H9 (cell line): Measurements from ENCODE around the gene ABLIM3. TPM values are rescaled to one million over a fixed set of nuclear protein-coding genes. Genes with fewer than 3 reads are reported as not detected.

Experiments used
- DNase-seq: peaks from one replicate; pipeline ENCODE4 v3.0.0-alpha.2; 2017
- H2AFZ ChIP-seq: one replicate; pipeline ENCODE4 v1.6.1; 2013; ENCODE audit warnings: mild to moderate bottlenecking, low read length, control low read depth, moderate library complexity
- H2AK5ac ChIP-seq: 2 replicates; pipeline ENCODE4 v1.6.1; 2013; ENCODE audit warnings: low read length, control low read depth, mixed read lengths; ENCODE audit not compliant: insufficient read length
- H2BK120ac ChIP-seq: one replicate; pipeline ENCODE4 v1.6.1; 2013; ENCODE audit warnings: low read depth, mild to moderate bottlenecking, low read length, control low read depth, inconsistent platforms; ENCODE audit not compliant: poor library complexity, severe bottlenecking
- H2BK12ac ChIP-seq: 2 replicates; pipeline ENCODE4 v1.6.1; 2013; ENCODE audit warnings: low read length, control low read depth, mixed read lengths, low read depth; ENCODE audit not compliant: insufficient read length
- H2BK15ac ChIP-seq: 2 replicates; pipeline ENCODE4 v1.6.1; 2013; ENCODE audit warnings: low read depth, low read length, control low read depth
- H2BK20ac ChIP-seq: one replicate; pipeline ENCODE4 v1.6.1; 2013; ENCODE audit warnings: low read depth, mild to moderate bottlenecking, low read length, control low read depth, inconsistent platforms; ENCODE audit not compliant: poor library complexity, severe bottlenecking
- H2BK5ac ChIP-seq: 2 replicates; pipeline ENCODE4 v1.6.1; 2013; ENCODE audit warnings: low read length, control low read depth, mixed read lengths; ENCODE audit not compliant: insufficient read length
- H3K14ac ChIP-seq: 2 replicates; pipeline ENCODE4 v1.6.1; 2013; ENCODE audit warnings: low read length, control low read depth; ENCODE audit not compliant: insufficient read depth
- H3K18ac ChIP-seq: 2 replicates; pipeline ENCODE4 v1.6.1; 2013; ENCODE audit warnings: low read depth, mild to moderate bottlenecking, mixed read lengths, low read length, control low read depth; ENCODE audit not compliant: insufficient read length
- H3K23ac ChIP-seq: 2 replicates; pipeline ENCODE4 v1.6.1; 2013; ENCODE audit warnings: low read length, control low read depth, mixed read lengths, low read depth; ENCODE audit not compliant: insufficient read length
- H3K23me2 ChIP-seq: 2 replicates; pipeline ENCODE4 v1.6.1; 2013; ENCODE audit warnings: low read depth, mild to moderate bottlenecking, mixed read lengths, low read length, control low read depth; ENCODE audit not compliant: insufficient read length, poor library complexity, severe bottlenecking
- H3K27ac ChIP-seq: 2 replicates; pipeline ENCODE4 v1.5.1; 2013; ENCODE audit warnings: low read length, control low read depth, mixed read lengths, low read depth; ENCODE audit not compliant: insufficient read length
- H3K27me3 ChIP-seq: 2 replicates; pipeline ENCODE4 v1.6.1; 2013; ENCODE audit warnings: low read length, control low read depth, inconsistent platforms; ENCODE audit not compliant: insufficient read depth
- H3K4ac ChIP-seq: 2 replicates; pipeline ENCODE4 v1.6.1; 2013; ENCODE audit warnings: low read depth, mild to moderate bottlenecking, control low read depth, inconsistent platforms, low read length, moderate library complexity
- H3K4me1 ChIP-seq: 2 replicates; pipeline ENCODE4 v1.6.1; 2013; ENCODE audit warnings: low read length, control low read depth, inconsistent platforms; ENCODE audit not compliant: insufficient read depth
- H3K4me2 ChIP-seq: 2 replicates; pipeline ENCODE4 v1.6.1; 2013; ENCODE audit warnings: low read length, control low read depth, mixed read lengths; ENCODE audit not compliant: insufficient read length, insufficient read depth
- H3K56ac ChIP-seq: 2 replicates; pipeline ENCODE4 v1.6.1; 2013; ENCODE audit warnings: low read depth, mild to moderate bottlenecking, mixed read lengths, low read length, control low read depth; ENCODE audit not compliant: insufficient read length
- H3K79me1 ChIP-seq: 2 replicates; pipeline ENCODE4 v1.6.1; 2013; ENCODE audit warnings: low read depth, mild to moderate bottlenecking, moderate library complexity, low read length, control low read depth, inconsistent platforms; ENCODE audit not compliant: insufficient read depth, poor library complexity, severe bottlenecking
- H3K79me2 ChIP-seq: 2 replicates; pipeline ENCODE4 v1.6.1; 2013; ENCODE audit warnings: low read length, control low read depth, inconsistent platforms; ENCODE audit not compliant: insufficient read depth
- H3K9ac ChIP-seq: 2 replicates; pipeline ENCODE4 v1.6.1; 2013; ENCODE audit warnings: low read length, control low read depth, mixed read lengths; ENCODE audit not compliant: insufficient read length; ENCODE audit errors: extremely low read depth
- H3K9me3 ChIP-seq: one replicate; pipeline ENCODE4 v1.6.1; 2013; ENCODE audit warnings: low read depth, low read length, inconsistent platforms; ENCODE audit not compliant: control insufficient read depth
- H3T11ph ChIP-seq: one replicate; pipeline ENCODE4 v1.6.1; 2013; ENCODE audit warnings: mild to moderate bottlenecking, low read length, control low read depth, inconsistent platforms
- H4K20me1 ChIP-seq: one replicate; pipeline ENCODE4 v1.6.1; 2013; ENCODE audit not compliant: control insufficient read depth, insufficient read length, insufficient read depth
- H4K5ac ChIP-seq: 2 replicates; pipeline ENCODE4 v1.6.1; 2013; ENCODE audit warnings: low read depth, mild to moderate bottlenecking, mixed read lengths, low read length, control low read depth; ENCODE audit not compliant: insufficient read length
- H4K8ac ChIP-seq: replicated peaks from 2 replicates; pipeline ENCODE4 v1.6.1; 2013; ENCODE audit warnings: low read length, control low read depth, mixed read lengths, low read depth; ENCODE audit not compliant: insufficient read length
- H4K91ac ChIP-seq: 2 replicates; pipeline ENCODE4 v1.6.1; 2013; ENCODE audit warnings: low read depth, mild to moderate bottlenecking, moderate library complexity, mixed read lengths, low read length, control low read depth; ENCODE audit not compliant: insufficient read length
- H3K27ac Mint-ChIP-seq, 3 experiments: 2 replicates in 2 of 3; 3 replicates in 1 of 3; pipeline ENCODE4 v1.8.0; 2020 to 2021; ENCODE audit warnings: mixed read lengths in 3 of 3, mild to moderate bottlenecking in 1 of 3, moderate library complexity in 1 of 3
- H3K27me3 Mint-ChIP-seq: 2 replicates; pipeline ENCODE4 v1.8.0; 2021; ENCODE audit warnings: low read depth, mild to moderate bottlenecking, moderate library complexity, mixed read lengths
- H3K36me3 Mint-ChIP-seq, 3 experiments: 2 replicates in 2 of 3; 3 replicates in 1 of 3; pipeline ENCODE4 v1.8.0; 2020 to 2021; ENCODE audit warnings: low read depth in 3 of 3, mixed read lengths in 3 of 3; ENCODE audit not compliant: insufficient read depth in 1 of 3
- H3K4me1 Mint-ChIP-seq, 2 experiments: 2 replicates each; pipeline ENCODE4 v1.8.0; 2020; ENCODE audit warnings: mixed read lengths in 2 of 2
- H3K4me3 Mint-ChIP-seq, 2 experiments: 2 replicates in 1 of 2; 3 replicates in 1 of 2; pipeline ENCODE4 v1.8.0; 2020 to 2021; ENCODE audit warnings: mild to moderate bottlenecking in 2 of 2, mixed read lengths in 2 of 2, moderate library complexity in 1 of 2
- H3K9me3 Mint-ChIP-seq, 2 experiments: 2 replicates in 1 of 2; 3 replicates in 1 of 2; pipeline ENCODE4 v1.8.0; 2020; ENCODE audit warnings: mild to moderate bottlenecking in 2 of 2, mixed read lengths in 2 of 2, moderate library complexity in 1 of 2
- WGBS: extraction: QIAGEN DNeasy Blood & Tissue Kit; methylation state at CpG from one replicate; pipeline ENCODE4 v1.1.7; 2013; ENCODE audit warnings: missing lambda C conversion rate, low lambda C conversion rate, mixed read lengths; ENCODE audit not compliant: insufficient read length; ENCODE audit errors: extremely low coverage; 5-methylcytosine and 5-hydroxymethylcytosine counted together
- total RNA-seq: library from RNA; stranded (reverse); gene quantifications from 2 replicates; pipeline ENCODE4 v1.2.1, GENCODE V29; 2021
- TF ChIP-seq, protein P1 (sequence below): fragments of 200-600 bp; sonication (generic); conservative IDR thresholded peaks from 3 replicates; pipeline ENCODE4 v1.8.0; 2021; ENCODE audit warnings: antibody characterized with exemption, mild to moderate bottlenecking

Gene ABLIM3
- total RNA-seq, 1 experiment from 2014 or later, result 0.20 TPM

DNA sequence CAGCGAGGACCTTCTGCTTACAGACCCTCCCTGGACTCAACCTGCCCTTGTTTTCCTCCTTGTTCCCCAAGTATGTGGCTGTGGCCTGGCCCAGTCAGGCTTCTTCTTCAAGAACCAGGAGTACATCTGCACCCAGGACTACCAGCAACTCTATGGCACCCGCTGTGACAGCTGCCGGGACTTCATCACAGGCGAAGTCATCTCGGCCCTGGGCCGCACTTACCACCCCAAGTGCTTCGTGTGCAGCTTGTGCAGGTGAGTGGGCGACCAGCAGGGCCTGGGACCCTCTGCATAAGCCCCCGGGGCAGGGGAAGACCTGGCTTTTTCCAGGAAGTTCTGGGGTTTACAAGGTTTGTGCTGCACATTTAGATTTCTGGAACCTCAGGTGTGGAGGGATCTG lies 56.9 kb downstream of the ABLIM3 start:
- no peak overlapping the region for H3K27ac Mint-ChIP-seq
- Histone ChIP-seq H2BK5ac (no peak overlapping the region), H2BK12ac (no peak overlapping the region), H2BK20ac (no peak overlapping the region), H3K4me1 (no peaks in the 10 kb centered on the region), H3T11ph (no peak overlapping the region), H3K4ac (no peak overlapping the region), H3K9me3 (no peaks in the 10 kb centered on the region), H4K20me1 (no peaks in the 10 kb centered on the region), H3K4me2 (no peak overlapping the region), H3K23ac (no peak overlapping the region), H2BK15ac (no peak overlapping the region), H4K91ac (no peak overlapping the region), H3K79me1 (no peaks in the 10 kb centered on the region), H3K14ac (no peak overlapping the region), H3K27me3 (no peaks in the 10 kb centered on the region), H3K9ac (no peak overlapping the region), H3K23me2 (no peaks in the 10 kb centered on the region), H4K5ac (no peak overlapping the region), H3K18ac (no peak overlapping the region), H3K27ac (no peak overlapping the region), H3K56ac (no peak overlapping the region), H4K8ac (no peak overlapping the region), H3K79me2 (no peaks in the 10 kb centered on the region), H2BK120ac (no peak overlapping the region), H2AFZ (no peak overlapping the region), H2AK5ac (no peak overlapping the region)
- WGBS, result no CpG with 5 or more reads among the region's 9 CpGs
- no peaks in the 10 kb centered on the region; a peak in 1 of 5 replicates for H3K9me3 Mint-ChIP-seq
- no peaks in the 10 kb centered on the region for H3K36me3 Mint-ChIP-seq
- H3K27me3 Mint-ChIP-seq, result no peaks in the 10 kb centered on the region
- no peak for DNase-seq
- H3K4me3 Mint-ChIP-seq, result no peak overlapping the region
- TF ChIP-seq, protein P1, sequence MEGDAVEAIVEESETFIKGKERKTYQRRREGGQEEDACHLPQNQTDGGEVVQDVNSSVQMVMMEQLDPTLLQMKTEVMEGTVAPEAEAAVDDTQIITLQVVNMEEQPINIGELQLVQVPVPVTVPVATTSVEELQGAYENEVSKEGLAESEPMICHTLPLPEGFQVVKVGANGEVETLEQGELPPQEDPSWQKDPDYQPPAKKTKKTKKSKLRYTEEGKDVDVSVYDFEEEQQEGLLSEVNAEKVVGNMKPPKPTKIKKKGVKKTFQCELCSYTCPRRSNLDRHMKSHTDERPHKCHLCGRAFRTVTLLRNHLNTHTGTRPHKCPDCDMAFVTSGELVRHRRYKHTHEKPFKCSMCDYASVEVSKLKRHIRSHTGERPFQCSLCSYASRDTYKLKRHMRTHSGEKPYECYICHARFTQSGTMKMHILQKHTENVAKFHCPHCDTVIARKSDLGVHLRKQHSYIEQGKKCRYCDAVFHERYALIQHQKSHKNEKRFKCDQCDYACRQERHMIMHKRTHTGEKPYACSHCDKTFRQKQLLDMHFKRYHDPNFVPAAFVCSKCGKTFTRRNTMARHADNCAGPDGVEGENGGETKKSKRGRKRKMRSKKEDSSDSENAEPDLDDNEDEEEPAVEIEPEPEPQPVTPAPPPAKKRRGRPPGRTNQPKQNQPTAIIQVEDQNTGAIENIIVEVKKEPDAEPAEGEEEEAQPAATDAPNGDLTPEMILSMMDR, result no peak
- no peaks in the 10 kb centered on the region for H3K4me1 Mint-ChIP-seq
